ENCODE data around the gene PUM1.

The PUM1 gene

DNA sequence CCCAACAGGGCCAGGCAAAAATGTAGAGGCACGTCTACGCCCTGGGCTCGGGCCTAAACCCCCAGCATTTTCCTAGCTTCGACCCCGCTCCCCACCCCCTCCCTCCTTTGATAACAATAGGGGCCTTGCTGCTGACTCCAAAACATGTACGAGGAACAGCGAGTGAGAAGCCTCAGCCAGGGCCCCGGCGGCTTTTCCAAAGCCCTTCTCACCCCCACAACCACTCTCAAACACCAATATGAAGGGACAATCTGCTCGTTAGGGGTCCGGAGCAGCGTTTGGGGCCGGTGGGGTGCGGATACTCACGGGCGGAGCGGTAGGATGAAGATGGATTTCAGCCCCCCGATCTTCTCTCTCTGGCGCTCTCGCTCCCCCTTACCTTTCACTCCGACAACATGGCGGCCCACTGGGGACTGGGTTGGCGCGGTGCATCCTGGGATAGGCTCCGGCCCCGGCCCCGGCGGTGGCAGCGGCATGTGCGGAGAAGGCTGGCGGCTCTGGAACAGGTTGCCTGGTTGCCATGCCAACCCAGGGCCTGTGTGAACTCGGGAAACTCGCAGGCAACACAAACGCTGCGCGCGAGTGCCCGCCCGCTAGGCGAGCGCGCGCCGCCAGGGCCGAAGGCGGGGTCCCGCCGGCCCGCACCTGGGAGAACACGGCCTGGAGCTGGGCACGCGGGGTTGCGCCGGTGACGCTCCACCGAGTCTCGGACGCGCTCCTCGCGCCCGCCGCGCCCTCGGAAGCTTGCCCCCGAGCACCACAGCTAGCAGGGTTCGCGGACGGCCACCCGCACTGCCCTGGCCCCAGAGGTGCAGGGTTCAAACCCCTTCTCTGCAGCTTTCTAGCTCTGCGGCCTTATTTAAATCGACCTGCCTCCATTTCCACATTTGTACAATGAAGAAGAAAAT, at the start of gene PUM1:
Gene PUM1 (minus strand): TSS at position 408 of the 908 bp plus-strand sequence. CDS start 6,151 bp downstream, outside the sequence.
- peak within 1 kb of the TSS; percentile 99 for H3K27ac ChIP-seq
- TF ChIP-seq FOXP2 (optimal IDR thresholded peaks at IDR 0.05; ENCODE audit: control extremely low read depth, extremely low read length, insufficient read depth) (peak; percentile 7), EZH2 (IDR thresholded peaks at IDR 0.05) (no peak), POLR2AphosphoS5 (IDR thresholded peaks at IDR 0.05; ENCODE audit: borderline replicate concordance, low read depth, low read length) (peak; percentile 94)
- DNase-seq (ENCODE audit: low read depth, low spot score), result peak; percentile 75
- peaks cover 35% of the 10 kb centered on the region for H3K36me3 ChIP-seq (ENCODE audit: insufficient read depth, low read length)
- H3K9me3 ChIP-seq (ENCODE audit: low read depth, low read length), result no peaks in the 10 kb centered on the region
- peak within 1 kb of the TSS; percentile 100 for H3K9ac ChIP-seq (ENCODE audit: insufficient read length)
- H3K4me3 ChIP-seq, result peak within 1 kb of the TSS; percentile 99

- Histone ChIP-seq H3K36me3 (ENCODE audit: insufficient read depth, low read length) (no peaks in the 10 kb centered on the region), H3K4me3 (no peak overlapping the region), H3K9me3 (ENCODE audit: low read depth, low read length) (no peaks in the 10 kb centered on the region), H3K27ac (no peak overlapping the region), H3K9ac (ENCODE audit: insufficient read length) (no peak overlapping the region)
- DNase-seq (ENCODE audit: low read depth, low spot score), result no peak
- TF ChIP-seq EZH2 (IDR thresholded peaks at IDR 0.05) (no peak), POLR2AphosphoS5 (IDR thresholded peaks at IDR 0.05; ENCODE audit: borderline replicate concordance, low read depth, low read length) (no peak), FOXP2 (optimal IDR thresholded peaks at IDR 0.05; ENCODE audit: control extremely low read depth, extremely low read length, insufficient read depth) (no peak)
Observed at GRCh38 chr1:31112266-31112935, 46.9 kb upstream of the PUM1 start.

- DNase-seq (ENCODE audit: low read depth, low spot score), result no peak
- no peaks in the 10 kb centered on the region for H3K9me3 ChIP-seq (ENCODE audit: low read depth, low read length)
- no peak overlapping the region for H3K4me3 ChIP-seq
- no peak overlapping the region for H3K27ac ChIP-seq
- TF ChIP-seq EZH2 (IDR thresholded peaks at IDR 0.05) (no peak), POLR2AphosphoS5 (IDR thresholded peaks at IDR 0.05; ENCODE audit: borderline replicate concordance, low read depth, low read length) (no peak), FOXP2 (optimal IDR thresholded peaks at IDR 0.05; ENCODE audit: control extremely low read depth, extremely low read length, insufficient read depth) (no peak)
- H3K36me3 ChIP-seq (ENCODE audit: insufficient read depth, low read length), result no peaks in the 10 kb centered on the region
- no peak overlapping the region for H3K9ac ChIP-seq (ENCODE audit: insufficient read length)
Observed at GRCh38 chr1:31111290-31111951, 45.9 kb upstream of the PUM1 start.

DNA sequence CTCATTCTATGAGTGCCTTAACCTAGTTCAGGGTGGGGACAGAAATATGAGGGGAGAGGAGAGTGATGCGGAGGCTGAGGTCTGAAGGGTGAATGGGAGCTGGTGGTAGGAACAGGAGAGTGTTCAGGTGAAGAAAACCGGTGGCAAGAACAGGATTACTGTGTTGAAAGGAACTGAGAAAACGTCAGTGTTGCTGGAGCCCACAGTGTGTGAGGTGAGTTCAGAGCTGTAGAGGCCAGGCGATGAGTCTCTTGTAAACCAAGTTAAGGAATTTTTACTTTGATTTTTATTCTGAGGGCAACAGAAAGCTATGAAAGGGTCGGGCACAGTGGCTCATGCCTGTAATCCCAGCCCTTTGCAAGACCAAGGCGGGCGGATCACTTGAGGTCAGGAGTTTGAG, 45.3 kb upstream of the PUM1 start:
- TF ChIP-seq POLR2AphosphoS5 (IDR thresholded peaks at IDR 0.05; ENCODE audit: borderline replicate concordance, low read depth, low read length) (no peak), EZH2 (IDR thresholded peaks at IDR 0.05) (no peak), FOXP2 (optimal IDR thresholded peaks at IDR 0.05; ENCODE audit: control extremely low read depth, extremely low read length, insufficient read depth) (no peak)
- Histone ChIP-seq H3K36me3 (ENCODE audit: insufficient read depth, low read length) (no peaks in the 10 kb centered on the region), H3K9ac (ENCODE audit: insufficient read length) (no peak overlapping the region), H3K4me3 (no peak overlapping the region), H3K27ac (no peak overlapping the region), H3K9me3 (ENCODE audit: low read depth, low read length) (no peaks in the 10 kb centered on the region)
- no peak for DNase-seq (ENCODE audit: low read depth, low spot score)

GRCh38 chr1:31108861-31109260, 43.3 kb upstream of the PUM1 start:
- Histone ChIP-seq H3K36me3 (ENCODE audit: insufficient read depth, low read length) (no peaks in the 10 kb centered on the region), H3K9ac (ENCODE audit: insufficient read length) (no peak overlapping the region), H3K9me3 (ENCODE audit: low read depth, low read length) (no peaks in the 10 kb centered on the region), H3K4me3 (no peak overlapping the region), H3K27ac (no peak overlapping the region)
- TF ChIP-seq EZH2 (IDR thresholded peaks at IDR 0.05) (no peak), FOXP2 (optimal IDR thresholded peaks at IDR 0.05; ENCODE audit: control extremely low read depth, extremely low read length, insufficient read depth) (no peak), POLR2AphosphoS5 (IDR thresholded peaks at IDR 0.05; ENCODE audit: borderline replicate concordance, low read depth, low read length) (no peak)
- no peak for DNase-seq (ENCODE audit: low read depth, low spot score)

DNA sequence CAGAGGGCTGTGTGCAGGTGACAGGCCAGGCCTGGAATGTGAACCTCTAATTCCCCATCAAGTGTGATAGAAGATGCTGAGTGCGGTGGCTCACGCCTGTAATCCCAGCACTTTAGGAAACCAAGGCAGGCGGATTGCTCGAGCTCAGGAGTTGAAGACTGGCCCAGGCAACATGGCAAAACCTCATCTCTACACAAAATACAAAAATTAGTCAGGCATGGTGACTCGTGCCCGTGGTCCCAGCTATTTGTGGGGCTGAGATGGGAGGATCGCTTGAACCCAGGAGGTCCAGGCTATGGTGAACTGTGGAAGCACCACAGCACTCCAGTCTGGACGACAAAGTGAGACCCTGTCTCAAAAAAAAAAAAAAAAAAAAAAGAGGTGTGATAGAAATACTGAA, 40.1 kb upstream of the PUM1 start:
- Histone ChIP-seq H3K36me3 (ENCODE audit: insufficient read depth, low read length) (no peaks in the 10 kb centered on the region), H3K9ac (ENCODE audit: insufficient read length) (no peak overlapping the region), H3K9me3 (ENCODE audit: low read depth, low read length) (no peaks in the 10 kb centered on the region), H3K27ac (no peak overlapping the region), H3K4me3 (no peak overlapping the region)
- TF ChIP-seq FOXP2 (optimal IDR thresholded peaks at IDR 0.05; ENCODE audit: control extremely low read depth, extremely low read length, insufficient read depth), result no peak
- no peak for TF ChIP-seq EZH2 (IDR thresholded peaks at IDR 0.05)
- TF ChIP-seq POLR2AphosphoS5 (IDR thresholded peaks at IDR 0.05; ENCODE audit: borderline replicate concordance, low read depth, low read length), result no peak
- no peak for DNase-seq (ENCODE audit: low read depth, low spot score)

DNA sequence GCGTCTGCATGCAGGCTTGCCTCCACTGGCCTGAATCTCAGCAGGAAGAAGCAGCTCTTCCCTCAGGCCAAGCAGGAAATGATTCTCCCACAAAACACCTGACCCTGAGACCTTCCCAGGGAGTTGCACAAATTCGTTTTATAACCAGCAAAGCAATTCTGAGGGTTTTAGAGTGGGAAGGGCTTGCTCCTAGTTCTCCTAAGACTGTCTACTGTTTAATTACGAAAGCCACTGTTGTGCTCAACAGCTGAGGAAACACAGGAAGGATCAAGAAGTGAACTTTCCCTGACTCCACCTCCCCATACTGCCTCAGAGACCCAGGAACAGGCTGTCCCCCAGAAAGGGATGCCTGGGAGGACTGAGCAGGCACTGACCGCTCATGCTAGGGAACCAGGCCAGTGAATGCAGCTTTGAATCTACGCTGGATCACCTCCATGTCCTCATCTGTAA, 37.0 kb upstream of the PUM1 start:
- Histone ChIP-seq H3K27ac (no peak overlapping the region), H3K4me3 (no peak overlapping the region), H3K36me3 (ENCODE audit: insufficient read depth, low read length) (no peaks in the 10 kb centered on the region), H3K9ac (ENCODE audit: insufficient read length) (no peak overlapping the region), H3K9me3 (ENCODE audit: low read depth, low read length) (no peaks in the 10 kb centered on the region)
- TF ChIP-seq POLR2AphosphoS5 (IDR thresholded peaks at IDR 0.05; ENCODE audit: borderline replicate concordance, low read depth, low read length) (no peak), EZH2 (IDR thresholded peaks at IDR 0.05) (no peak), FOXP2 (optimal IDR thresholded peaks at IDR 0.05; ENCODE audit: control extremely low read depth, extremely low read length, insufficient read depth) (no peak)
- DNase-seq (ENCODE audit: low read depth, low spot score), result no peak

DNA sequence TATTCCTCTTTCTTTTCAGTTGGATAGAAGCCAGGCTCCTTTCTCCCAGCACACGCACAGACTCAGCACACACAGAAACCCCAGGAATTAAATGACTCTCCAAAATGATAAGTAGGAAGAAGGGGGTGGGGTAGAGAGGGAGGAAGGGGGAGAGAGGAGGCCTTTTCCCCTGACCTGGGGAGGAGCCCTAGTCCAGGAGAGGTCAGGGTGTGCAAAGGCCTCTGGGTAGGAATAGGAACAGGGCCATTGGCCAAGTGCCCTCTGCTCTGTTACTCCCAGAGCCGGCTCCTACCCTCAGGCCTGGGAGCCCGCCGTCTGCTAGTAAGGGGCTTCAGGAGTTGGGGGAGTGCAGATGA, 35.6 kb upstream of the PUM1 start:
- DNase-seq (ENCODE audit: low read depth, low spot score), result peak; percentile 26
- Histone ChIP-seq H3K9ac (ENCODE audit: insufficient read length) (no peak overlapping the region), H3K27ac (peak overlapping the region; percentile 81)

More for the DNA sequence above, 35.6 kb upstream of the PUM1 start:
- Histone ChIP-seq H3K36me3 (ENCODE audit: insufficient read depth, low read length) (no peaks in the 10 kb centered on the region), H3K9me3 (ENCODE audit: low read depth, low read length) (no peaks in the 10 kb centered on the region), H3K4me3 (peak overlapping the region; percentile 43)
- TF ChIP-seq FOXP2 (optimal IDR thresholded peaks at IDR 0.05; ENCODE audit: control extremely low read depth, extremely low read length, insufficient read depth), result no peak

Measured in SK-N-MC (cell line).